GM18858 (cell line): Measurements from ENCODE around the gene CA7.
"Not testable (repeated sequence)": the region's sequence is repeated elsewhere in the genome, so short reads cannot be mapped to it uniquely, and the experiment has no call there.

ENCODE experiments used
- ATAC-seq: cut with Tn5 transposase; IDR thresholded peaks from one replicate; pipeline ENCODE4 v1.9.1; 2021; ENCODE audit not compliant: unreplicated experiment

Gene CA7

GRCh38 chr16:66846266-66846665, 2.1 kb downstream of the CA7 start:
- no peak for ATAC-seq

GRCh38 chr16:66846831-66847230, 2.6 kb downstream of the CA7 start:
- no peak for ATAC-seq

- no peak for ATAC-seq
Observed at GRCh38 chr16:66847533-66848067, 3.4 kb downstream of the CA7 start.

GRCh38 chr16:66848172-66848571, 4.0 kb downstream of the CA7 start:
- ATAC-seq = no peak

GRCh38 chr16:66849021-66849420, 4.8 kb downstream of the CA7 start:
- ATAC-seq = no peak

- no peak for ATAC-seq
Observed at GRCh38 chr16:66849549-66849948, 5.3 kb downstream of the CA7 start.

- no peak for ATAC-seq
Observed at GRCh38 chr16:66850115-66850815, 6.1 kb downstream of the CA7 start.

GRCh38 chr16:66851166-66851964, 7.2 kb downstream of the CA7 start:
- no peak for ATAC-seq

GRCh38 chr16:66853261-66854139, 9.3 kb downstream of the CA7 start:
- no peak for ATAC-seq

GRCh38 chr16:66856184-66856730, 12.0 kb downstream of the CA7 start:
- ATAC-seq = no peak

GRCh38 chr16:66856801-66857200, 12.6 kb downstream of the CA7 start:
- no peak for ATAC-seq

GRCh38 chr16:66857437-66857836, 13.2 kb downstream of the CA7 start:
- ATAC-seq = no peak

- ATAC-seq = peak; percentile 46
Observed at GRCh38 chr16:66858740-66859396, 14.7 kb downstream of the CA7 start.

- ATAC-seq = no peak
Observed at GRCh38 chr16:66859397-66860068, 15.3 kb downstream of the CA7 start.

- ATAC-seq = no peak
Observed at GRCh38 chr16:66862023-66862520, 17.9 kb downstream of the CA7 start.

GRCh38 chr16:66863707-66864106, 19.5 kb downstream of the CA7 start:
- ATAC-seq = no peak

- ATAC-seq = no peak
Observed at GRCh38 chr16:66869424-66869823, 25.2 kb downstream of the CA7 start.

GRCh38 chr16:66871363-66871762, 27.1 kb downstream of the CA7 start:
- ATAC-seq = not testable (repeated sequence)

- no peak for ATAC-seq
Observed at GRCh38 chr16:66871840-66872239, 27.6 kb downstream of the CA7 start.

GRCh38 chr16:66872559-66872942, 28.3 kb downstream of the CA7 start:
- ATAC-seq = no peak
